HG02642 (cell line): Measurements from ENCODE around the gene MUC3A.
"Not testable (repeated sequence)": the region's sequence is repeated elsewhere in the genome, so short reads cannot be mapped to it uniquely, and the experiment has no call there.

Experiments used
- ATAC-seq: cut with Tn5 transposase; IDR thresholded peaks from one replicate; pipeline ENCODE4 v1.9.1; 2021; ENCODE audit warnings: mild to moderate bottlenecking; ENCODE audit not compliant: unreplicated experiment, poor library complexity

The MUC3A gene

GRCh38 chr7:100949227-100949932 lies at the start of gene MUC3A:
Gene MUC3A (plus strand): TSS chr7:100949534. CDS start chr7:100949625, 91 bp downstream.
- no peak for ATAC-seq

GRCh38 chr7:100900978-100901377 lies 48.4 kb upstream of the MUC3A start:
- no peak for ATAC-seq

- no peak for ATAC-seq
These were observed 47.4 kb upstream of the MUC3A start for GRCh38 chr7:100901921-100902332.

DNA sequence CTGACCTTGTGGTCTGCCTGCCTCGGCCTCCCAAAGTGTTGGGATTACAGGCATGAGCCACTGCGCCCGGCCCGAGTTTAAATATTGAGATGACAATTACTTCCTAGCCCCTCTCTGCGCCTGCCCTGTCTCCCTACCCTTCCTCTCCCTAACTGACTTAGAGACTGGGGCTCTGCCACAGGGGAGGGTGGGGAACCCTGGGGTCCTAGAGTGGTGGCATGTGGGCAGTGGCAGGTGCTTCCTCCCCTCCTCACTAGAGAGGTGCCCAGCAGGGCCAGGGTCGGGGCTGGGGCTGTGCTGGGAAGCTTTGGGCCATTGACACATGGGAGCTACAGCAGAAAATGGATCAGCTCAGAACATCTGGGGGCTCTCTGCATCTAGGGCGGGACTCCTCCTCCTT lies 46.7 kb upstream of the MUC3A start:
- ATAC-seq, result no peak

DNA sequence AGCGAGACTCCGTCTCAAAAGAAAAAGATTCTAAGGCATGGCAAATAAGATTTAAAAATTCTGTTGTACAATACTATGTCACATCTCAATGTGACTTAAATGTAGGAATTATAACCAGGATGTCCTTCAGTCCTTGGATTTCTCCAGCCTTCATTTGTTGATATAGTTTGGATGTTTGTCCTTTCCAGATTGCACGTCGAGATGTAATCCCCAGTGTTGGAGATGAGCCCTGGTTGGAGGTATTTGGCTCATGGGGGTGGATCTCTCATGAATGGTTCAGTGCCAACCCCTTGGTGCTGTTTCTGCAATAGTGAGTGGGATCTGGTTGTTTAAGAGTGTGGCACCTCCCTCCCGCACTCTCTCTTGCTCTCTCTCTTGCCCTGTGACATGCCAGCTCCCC lies 40.8 kb upstream of the MUC3A start:
- no peak for ATAC-seq

DNA sequence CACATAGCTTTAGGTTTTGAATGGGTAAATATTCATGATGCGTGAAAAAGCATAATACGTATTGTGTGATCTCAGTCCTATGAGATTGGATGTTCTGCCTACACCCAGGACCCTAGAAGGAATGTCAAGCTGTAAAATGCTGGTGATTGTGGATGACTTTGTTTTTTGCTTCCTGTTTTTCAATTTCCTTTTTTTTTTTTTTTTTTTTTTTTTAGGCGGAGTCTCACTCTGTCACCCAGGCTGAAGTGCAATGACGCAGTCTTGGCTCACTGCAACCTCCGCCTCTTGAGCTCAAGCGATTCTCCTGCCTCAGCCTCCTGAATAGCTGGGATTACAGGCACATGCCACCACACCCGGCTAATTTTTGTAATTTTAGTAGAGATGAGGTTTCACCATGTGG lies 38.9 kb upstream of the MUC3A start:
- not testable (repeated sequence) for ATAC-seq

DNA sequence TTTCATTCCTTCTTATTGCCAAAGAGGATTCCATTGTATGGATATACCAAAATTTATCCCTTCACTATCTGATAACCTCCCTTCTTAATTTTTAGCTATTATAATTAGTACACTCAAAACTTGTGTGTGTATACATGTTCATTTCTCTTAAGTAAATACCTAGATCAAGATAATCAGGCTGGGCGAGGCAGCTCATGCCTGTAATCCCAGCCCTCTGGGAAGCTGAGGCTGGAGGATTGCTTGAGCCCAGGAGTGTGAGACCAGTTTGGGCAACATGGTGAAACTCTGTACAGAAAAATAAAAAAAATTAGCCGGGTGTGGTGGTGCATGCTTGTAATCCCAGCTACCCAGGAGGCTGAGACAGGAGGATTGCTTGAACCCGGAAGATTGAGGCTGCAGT lies 37.9 kb upstream of the MUC3A start:
- no peak for ATAC-seq

- no peak for ATAC-seq
These were observed 35.0 kb upstream of the MUC3A start for GRCh38 chr7:100914208-100914878.

- no peak for ATAC-seq
These were observed 34.4 kb upstream of the MUC3A start for GRCh38 chr7:100914879-100915447.

DNA sequence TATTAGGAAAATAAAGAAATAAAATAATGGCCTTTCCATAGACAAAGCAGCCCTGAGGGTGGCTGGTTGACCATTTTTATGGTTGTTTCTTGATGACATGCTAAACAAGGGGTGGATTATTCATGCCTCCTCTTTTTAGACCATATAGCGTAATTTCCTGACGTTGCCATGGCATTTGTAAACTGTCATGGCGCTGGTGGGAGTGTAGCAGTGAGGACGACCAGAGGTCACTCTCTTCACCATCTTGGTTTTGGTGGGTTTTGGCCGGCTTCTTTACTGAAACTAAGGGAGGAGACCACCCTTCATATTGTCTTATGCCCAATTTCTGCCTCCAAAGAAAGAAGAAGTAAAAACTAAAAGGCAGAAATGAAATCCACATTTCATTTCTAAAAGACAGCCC lies 30.0 kb upstream of the MUC3A start:
- not testable (repeated sequence) for ATAC-seq

DNA sequence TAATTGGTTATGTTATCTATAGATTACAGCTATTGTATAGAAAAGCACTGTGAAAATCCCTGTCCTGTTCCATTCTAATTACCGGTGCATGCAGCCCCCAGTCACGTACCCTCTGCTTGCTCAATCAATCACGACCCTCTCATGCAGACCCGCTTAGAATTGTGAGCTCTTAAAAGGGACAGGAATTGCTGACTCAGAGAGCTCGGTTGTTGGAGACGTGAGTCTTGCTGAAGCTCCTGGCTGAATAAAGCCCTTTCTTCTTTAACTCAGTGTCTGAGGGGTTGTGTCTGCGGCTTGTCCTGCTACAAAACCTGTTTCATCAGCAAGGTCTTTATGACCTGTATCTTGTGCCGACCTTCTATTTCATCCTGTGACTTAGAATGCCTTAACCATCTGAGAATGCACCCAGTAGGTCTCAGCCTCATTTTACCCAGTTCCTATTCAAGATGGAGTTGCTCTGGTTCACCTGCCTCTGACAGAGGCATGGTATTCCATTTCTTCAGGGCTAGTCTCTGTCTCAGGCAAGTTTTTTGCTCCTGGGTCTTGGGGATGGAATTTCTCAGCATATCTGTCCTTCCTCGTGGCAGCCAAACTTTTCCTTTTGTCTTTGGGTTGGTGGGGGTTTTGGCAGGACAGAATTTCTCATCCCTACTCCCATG lies 29.4 kb upstream of the MUC3A start:
- not testable (repeated sequence) for ATAC-seq

- no peak for ATAC-seq
These were observed 28.3 kb upstream of the MUC3A start for GRCh38 chr7:100921039-100921438.

DNA sequence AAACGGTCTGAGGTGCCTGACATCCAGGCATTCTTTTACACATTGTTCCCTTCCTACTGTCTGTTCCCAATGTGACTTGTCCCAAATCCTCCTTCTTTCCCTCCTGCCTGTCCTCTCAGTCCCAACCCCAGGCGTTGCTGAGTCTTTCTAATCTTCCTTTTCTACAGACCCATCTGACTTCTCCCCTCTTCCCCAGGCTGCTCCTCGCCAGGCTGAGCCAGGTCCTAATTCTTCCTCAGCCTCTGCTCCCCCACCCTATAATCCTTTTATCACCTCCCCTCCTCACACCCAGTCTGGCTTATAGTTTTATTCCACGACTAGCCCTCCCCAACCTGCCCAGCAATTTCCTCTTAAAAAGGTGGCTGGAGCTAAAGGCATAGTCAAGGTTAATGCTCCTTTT lies 25.7 kb upstream of the MUC3A start:
- ATAC-seq, result not testable (repeated sequence)

DNA sequence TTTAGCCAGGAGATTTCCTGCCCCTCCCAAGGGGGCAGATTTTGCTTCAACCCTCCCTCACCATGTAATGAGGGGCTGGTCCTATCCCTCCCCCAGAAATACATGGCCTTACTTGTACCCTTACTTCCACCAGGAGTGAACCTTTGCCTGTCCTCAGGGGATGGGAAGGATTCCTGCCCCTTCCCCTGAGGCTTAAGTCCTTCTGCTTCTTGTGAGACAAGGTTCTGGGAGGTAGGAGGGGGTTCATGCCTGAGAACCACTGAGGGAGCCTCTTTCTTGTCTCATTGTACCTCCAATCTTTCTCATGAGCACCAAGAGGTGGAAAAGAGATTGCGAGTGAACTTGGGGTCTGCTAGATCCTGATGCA lies 19.5 kb upstream of the MUC3A start:
- ATAC-seq, result no peak

DNA sequence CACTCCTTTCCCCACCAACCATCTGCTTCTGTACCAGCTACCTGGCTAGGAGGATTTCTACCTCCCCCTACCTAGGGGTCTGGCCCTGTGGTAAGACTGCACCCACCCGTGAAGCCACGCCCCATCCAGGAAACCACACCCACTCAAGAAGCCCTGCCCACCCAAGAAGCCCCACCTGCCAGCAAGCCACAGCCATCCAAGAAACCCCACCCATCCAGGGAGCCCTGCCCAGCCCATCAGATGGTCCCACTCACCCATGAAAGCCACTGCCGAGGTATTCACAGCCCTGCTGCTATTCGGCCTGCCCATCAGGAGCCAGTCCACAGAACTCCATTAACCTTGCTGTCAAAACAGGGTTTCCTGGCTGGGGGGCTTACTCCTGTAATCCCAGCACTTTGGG lies 15.6 kb upstream of the MUC3A start:
- ATAC-seq, result no peak

DNA sequence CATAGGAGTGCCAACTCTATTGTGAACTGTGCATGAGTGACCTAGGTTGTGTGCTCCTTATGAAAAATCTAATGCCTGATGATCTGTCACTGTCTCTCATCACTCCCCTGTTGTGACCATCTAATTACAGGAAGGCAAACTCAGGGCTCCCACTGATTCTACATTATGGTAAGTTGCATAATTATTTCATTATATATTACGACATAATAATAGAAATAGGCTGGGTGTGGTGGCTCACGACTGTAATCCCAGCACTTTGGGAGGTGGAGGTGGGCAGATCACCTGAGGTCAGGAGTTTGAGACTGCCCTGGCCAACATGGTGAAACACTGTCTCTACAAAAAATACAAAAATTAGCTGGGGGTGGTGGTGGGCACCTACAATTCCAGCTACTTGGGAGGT lies 14.0 kb upstream of the MUC3A start:
- ATAC-seq, result not testable (repeated sequence)

DNA sequence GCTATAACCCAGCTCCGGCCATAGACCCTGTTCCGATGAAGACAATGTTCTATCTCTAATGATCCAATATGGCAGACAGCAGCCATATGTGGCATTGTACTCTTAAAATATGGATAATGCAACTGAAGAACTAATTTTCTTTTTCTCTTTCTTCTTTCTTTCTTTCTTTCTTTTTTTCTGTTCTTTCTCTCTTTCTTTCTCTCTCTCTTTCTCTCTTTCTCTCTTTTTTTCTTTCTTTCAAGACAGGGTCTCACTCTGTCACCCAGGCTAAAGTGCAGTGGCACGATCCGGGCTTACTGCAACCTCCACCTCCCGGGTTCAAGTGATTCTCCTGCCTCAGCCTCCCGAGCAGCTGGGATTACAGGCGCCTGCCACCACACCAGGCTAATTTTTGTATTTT lies 13.2 kb upstream of the MUC3A start:
- ATAC-seq, result not testable (repeated sequence)

GRCh38 chr7:100942045-100942774 lies 7.1 kb upstream of the MUC3A start:
- ATAC-seq, result no peak

GRCh38 chr7:100943693-100944092 lies 5.6 kb upstream of the MUC3A start:
- ATAC-seq, result no peak

- ATAC-seq, result no peak
These were observed 5.2 kb upstream of the MUC3A start for GRCh38 chr7:100944138-100944537.

GRCh38 chr7:100946111-100946510 lies 3.2 kb upstream of the MUC3A start:
- ATAC-seq, result no peak
